ENCODE results near the gene MTMR3. TPM values are rescaled to one million over a fixed set of nuclear protein-coding genes. Genes with fewer than 3 reads are reported as not detected.

Gene MTMR3
- total RNA-seq, 1 experiment from 2014 or later, result 27.3 TPM

GRCh38 chr22:30043161-30043560 lies 160.2 kb downstream of the MTMR3 start:
- H3K27ac Mint-ChIP-seq (ENCODE audit: unreplicated experiment), result no peak overlapping the region
- ChIA-PET CTCF (no interaction called here), POLR2A (no interaction called here)

GRCh38 chr22:30044369-30044768 lies 161.4 kb downstream of the MTMR3 start:
- Mint-ChIP-seq H3K27me3 (ENCODE audit: insufficient read depth, unreplicated experiment) (no peaks in the 10 kb centered on the region), H3K4me1 (ENCODE audit: low read depth, unreplicated experiment) (peaks cover 11% of the 10 kb centered on the region), H3K27ac (ENCODE audit: unreplicated experiment) (no peak overlapping the region), H3K4me3 (ENCODE audit: unreplicated experiment) (no peak overlapping the region), H3K9me3 (ENCODE audit: unreplicated experiment) (no peaks in the 10 kb centered on the region), H3K36me3 (ENCODE audit: insufficient read depth, unreplicated experiment) (no peaks in the 10 kb centered on the region)
- no peak overlapping the region for H3K4me3 ChIP-seq (ENCODE audit: low read depth, low read length)
- ChIA-PET POLR2A (no interaction called here), CTCF (no interaction called here)
- no peaks in the 10 kb centered on the region for H3K9me3 ChIP-seq
- no TSS peak for BruUV-seq (replicated peaks)
- intact Hi-C loops (cut with micrococcal nuclease; ENCODE audit: unreplicated experiment), result no loop called here
- TF ChIP-seq, protein P1, sequence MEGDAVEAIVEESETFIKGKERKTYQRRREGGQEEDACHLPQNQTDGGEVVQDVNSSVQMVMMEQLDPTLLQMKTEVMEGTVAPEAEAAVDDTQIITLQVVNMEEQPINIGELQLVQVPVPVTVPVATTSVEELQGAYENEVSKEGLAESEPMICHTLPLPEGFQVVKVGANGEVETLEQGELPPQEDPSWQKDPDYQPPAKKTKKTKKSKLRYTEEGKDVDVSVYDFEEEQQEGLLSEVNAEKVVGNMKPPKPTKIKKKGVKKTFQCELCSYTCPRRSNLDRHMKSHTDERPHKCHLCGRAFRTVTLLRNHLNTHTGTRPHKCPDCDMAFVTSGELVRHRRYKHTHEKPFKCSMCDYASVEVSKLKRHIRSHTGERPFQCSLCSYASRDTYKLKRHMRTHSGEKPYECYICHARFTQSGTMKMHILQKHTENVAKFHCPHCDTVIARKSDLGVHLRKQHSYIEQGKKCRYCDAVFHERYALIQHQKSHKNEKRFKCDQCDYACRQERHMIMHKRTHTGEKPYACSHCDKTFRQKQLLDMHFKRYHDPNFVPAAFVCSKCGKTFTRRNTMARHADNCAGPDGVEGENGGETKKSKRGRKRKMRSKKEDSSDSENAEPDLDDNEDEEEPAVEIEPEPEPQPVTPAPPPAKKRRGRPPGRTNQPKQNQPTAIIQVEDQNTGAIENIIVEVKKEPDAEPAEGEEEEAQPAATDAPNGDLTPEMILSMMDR (IDR thresholded peaks at IDR 0.05; ENCODE audit: insufficient read depth in 1 of 2, low read depth in 1 of 2, low read length in 1 of 2, severe bottlenecking in 1 of 2, unreplicated experiment in 1 of 2), result no peak
- no peaks in the 10 kb centered on the region for H3K36me3 ChIP-seq (ENCODE audit: control insufficient read depth, insufficient read depth, low read length)
- H3K4me1 ChIP-seq, result no peaks in the 10 kb centered on the region
- no peak for DNase-seq
- no peaks in the 10 kb centered on the region for H3K27me3 ChIP-seq (replicated peaks; ENCODE audit: control insufficient read depth, insufficient read depth, low read length)

More at GRCh38 chr22:30043161-30043560, 160.2 kb downstream of the MTMR3 start:
- H3K4me3 Mint-ChIP-seq (ENCODE audit: unreplicated experiment), result no peak overlapping the region
- intact Hi-C loops (cut with micrococcal nuclease; ENCODE audit: unreplicated experiment), result no loop called here
- no peaks in the 10 kb centered on the region for H3K27me3 Mint-ChIP-seq (ENCODE audit: insufficient read depth, unreplicated experiment)
- no peaks in the 10 kb centered on the region for H3K9me3 Mint-ChIP-seq (ENCODE audit: unreplicated experiment)
- Histone ChIP-seq H3K4me3 (ENCODE audit: low read depth, low read length) (no peak overlapping the region), H3K4me1 (no peaks in the 10 kb centered on the region), H3K36me3 (ENCODE audit: control insufficient read depth, insufficient read depth, low read length) (no peaks in the 10 kb centered on the region), H3K9me3 (no peaks in the 10 kb centered on the region), H3K27me3 (replicated peaks; ENCODE audit: control insufficient read depth, insufficient read depth, low read length) (no peaks in the 10 kb centered on the region)
- no TSS peak for BruUV-seq (replicated peaks)
- peaks cover 5% of the 10 kb centered on the region for H3K36me3 Mint-ChIP-seq (ENCODE audit: insufficient read depth, unreplicated experiment)
- DNase-seq, result no peak
- TF ChIP-seq, protein P1 (IDR thresholded peaks at IDR 0.05; ENCODE audit: insufficient read depth in 1 of 2, low read depth in 1 of 2, low read length in 1 of 2, severe bottlenecking in 1 of 2, unreplicated experiment in 1 of 2), result no peak
- peaks cover 14% of the 10 kb centered on the region for H3K4me1 Mint-ChIP-seq (ENCODE audit: low read depth, unreplicated experiment)

DNA sequence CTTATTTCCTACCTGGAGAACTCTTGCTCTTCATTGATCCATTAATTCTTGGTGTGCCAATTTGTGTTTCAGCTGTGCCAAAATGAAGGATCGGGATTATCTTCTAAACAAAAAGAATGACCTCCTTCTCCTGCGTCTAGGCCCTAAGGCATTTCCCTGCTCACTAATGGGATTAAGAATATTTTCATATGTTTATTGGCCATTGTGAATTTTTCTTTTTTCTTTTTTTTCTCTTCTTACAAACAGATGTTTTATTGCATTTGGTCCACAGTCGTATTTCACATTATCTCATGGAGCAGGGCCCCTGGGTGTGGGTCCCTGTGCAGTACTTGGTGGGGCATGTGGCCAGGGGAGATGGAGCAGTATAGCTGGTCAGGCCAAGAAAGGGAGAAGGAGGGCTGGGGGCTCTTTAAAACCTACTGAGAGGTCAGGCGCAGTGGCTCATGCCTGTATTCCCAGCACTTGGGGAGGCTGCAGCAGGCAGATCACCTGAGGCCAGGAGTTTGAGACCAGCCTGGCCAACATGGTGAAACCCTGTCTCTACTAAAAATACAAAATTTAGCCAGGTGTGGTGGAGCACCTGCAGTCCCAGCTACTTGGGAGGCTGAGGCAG lies 162.0 kb downstream of the MTMR3 start:
- Histone ChIP-seq H3K27me3 (replicated peaks; ENCODE audit: control insufficient read depth, insufficient read depth, low read length) (no peaks in the 10 kb centered on the region), H3K4me3 (ENCODE audit: low read depth, low read length) (no peak overlapping the region), H3K36me3 (ENCODE audit: control insufficient read depth, insufficient read depth, low read length) (no peaks in the 10 kb centered on the region), H3K4me1 (no peaks in the 10 kb centered on the region), H3K9me3 (no peaks in the 10 kb centered on the region)
- no peak overlapping the region for H3K4me3 Mint-ChIP-seq (ENCODE audit: unreplicated experiment)
- ChIA-PET POLR2A (no interaction called here), CTCF (no interaction called here)
- no peak overlapping the region for H3K27ac Mint-ChIP-seq (ENCODE audit: unreplicated experiment)
- TF ChIP-seq, protein P1 (IDR thresholded peaks at IDR 0.05; ENCODE audit: insufficient read depth in 1 of 2, low read depth in 1 of 2, low read length in 1 of 2, severe bottlenecking in 1 of 2, unreplicated experiment in 1 of 2), result no peak
- H3K9me3 Mint-ChIP-seq (ENCODE audit: unreplicated experiment), result no peaks in the 10 kb centered on the region
- no peaks in the 10 kb centered on the region for H3K27me3 Mint-ChIP-seq (ENCODE audit: insufficient read depth, unreplicated experiment)
- peaks cover 11% of the 10 kb centered on the region for H3K4me1 Mint-ChIP-seq (ENCODE audit: low read depth, unreplicated experiment)
- intact Hi-C loops (cut with micrococcal nuclease; ENCODE audit: unreplicated experiment), result no loop called here
- no peaks in the 10 kb centered on the region for H3K36me3 Mint-ChIP-seq (ENCODE audit: insufficient read depth, unreplicated experiment)
- DNase-seq, result no peak
- no TSS peak for BruUV-seq (replicated peaks)

Data from Caco-2 (cell line).